COLO829 (cell line): ENCODE data around the gene RHNO1.

ENCODE experiments used
- DNase-seq: peaks from one replicate; pipeline ENCODE4 v3.0.0; 2012; ENCODE audit warnings: low spot score

Gene RHNO1, protein sequence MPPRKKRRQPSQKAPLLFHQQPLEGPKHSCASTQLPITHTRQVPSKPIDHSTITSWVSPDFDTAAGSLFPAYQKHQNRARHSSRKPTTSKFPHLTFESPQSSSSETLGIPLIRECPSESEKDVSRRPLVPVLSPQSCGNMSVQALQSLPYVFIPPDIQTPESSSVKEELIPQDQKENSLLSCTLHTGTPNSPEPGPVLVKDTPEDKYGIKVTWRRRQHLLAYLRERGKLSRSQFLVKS

DNA sequence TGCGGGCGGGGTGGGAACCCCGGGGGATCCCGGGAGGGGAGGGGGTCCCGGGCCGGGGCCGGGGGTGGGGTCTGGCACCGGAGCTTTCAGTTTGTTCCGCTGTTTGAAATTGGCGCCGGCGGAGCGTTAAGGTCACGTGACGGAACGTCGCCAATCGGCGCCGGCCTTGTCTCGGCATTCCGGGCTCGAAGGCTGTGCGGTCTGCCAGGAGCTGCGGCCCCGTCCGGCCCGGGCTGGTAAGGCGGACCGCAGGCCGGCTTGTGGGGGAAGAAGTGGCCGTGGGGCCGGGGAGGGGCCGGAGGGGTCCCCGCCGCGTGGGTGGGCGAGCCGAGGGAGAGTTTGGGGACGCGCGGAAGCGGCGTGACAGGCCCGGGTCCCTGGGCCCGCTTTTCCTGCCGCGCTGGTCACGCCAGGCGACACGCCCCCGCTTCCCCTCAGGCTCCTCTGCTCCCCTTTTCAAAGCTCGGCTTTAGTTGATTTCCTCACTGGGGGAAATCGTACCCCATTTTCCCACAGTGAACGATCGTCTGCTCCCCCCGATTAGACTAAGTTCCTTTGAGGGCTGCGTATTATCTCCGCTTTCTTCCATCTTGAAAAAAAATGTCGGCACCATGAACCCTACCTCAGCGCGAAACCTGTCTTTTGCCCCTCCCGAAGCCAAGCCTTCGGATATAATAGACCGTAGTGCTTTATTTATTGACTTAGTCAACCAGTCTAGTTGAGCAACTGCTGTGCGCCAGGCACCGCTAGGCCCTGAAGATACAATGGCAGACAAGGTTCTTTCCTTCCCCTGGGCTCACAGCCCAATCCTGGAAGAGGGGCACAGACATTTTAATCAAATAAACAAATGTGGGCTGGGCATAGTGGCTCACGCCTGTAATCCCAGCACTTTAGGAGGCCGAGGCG lies at the start of gene RHNO1, which contains the start of gene FOXM1:
RHNO1 (plus strand) TSS at position 177 of the 906 bp plus-strand sequence. CDS start 8,144 bp downstream, outside the sequence.
FOXM1 (minus strand) TSS at position 128 of the 906 bp plus-strand sequence. CDS start 2,696 bp downstream, outside the sequence.
- DNase-seq = peak; percentile 95

DNA sequence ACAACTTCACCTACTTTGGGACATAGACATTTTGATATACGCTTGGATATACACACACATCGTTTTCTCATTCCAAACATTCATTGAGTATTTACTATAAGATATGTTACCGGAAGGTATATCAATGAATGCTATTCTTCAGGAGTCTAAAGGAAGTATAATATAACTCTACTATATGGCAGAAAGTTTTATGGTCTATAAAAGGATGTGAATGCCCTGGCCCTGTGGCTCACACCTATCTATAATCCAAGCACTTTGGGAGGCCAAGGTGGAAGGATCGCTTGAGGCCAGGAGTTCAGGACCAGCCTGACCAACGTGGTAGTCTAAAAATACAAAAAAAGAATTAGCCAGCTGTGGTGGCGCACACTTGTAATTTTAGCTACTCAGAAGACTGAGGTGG lies 47.7 kb upstream of the RHNO1 start:
- no peak for DNase-seq

DNA sequence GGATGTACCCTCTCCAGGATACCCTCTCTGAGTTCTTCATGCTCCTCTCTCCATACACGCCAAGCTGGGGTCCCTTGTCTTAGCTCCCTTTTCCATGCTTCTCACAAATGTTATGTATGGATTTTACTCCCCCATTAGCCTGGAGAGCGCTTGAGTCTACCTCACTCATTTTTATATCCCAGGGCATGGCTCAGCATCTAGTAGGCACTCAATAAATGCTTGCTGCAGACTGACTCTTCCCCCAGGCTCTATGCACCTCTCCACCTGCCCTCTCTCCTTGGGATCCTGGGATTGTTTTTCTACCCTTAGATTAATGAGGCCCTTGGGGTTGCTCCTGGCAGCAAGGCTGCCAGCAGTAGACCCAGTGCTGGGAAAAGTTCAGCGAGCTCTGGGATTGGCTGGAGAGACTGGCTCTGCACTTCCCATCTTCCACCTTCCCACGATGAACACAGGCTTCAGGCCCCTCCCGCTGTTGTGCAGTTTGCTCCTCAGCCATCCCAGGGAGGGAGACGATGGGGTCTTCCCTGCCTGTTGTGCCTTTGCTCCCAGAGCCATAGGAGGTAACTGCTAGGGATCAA lies 44.4 kb upstream of the RHNO1 start:
- no peak for DNase-seq

DNA sequence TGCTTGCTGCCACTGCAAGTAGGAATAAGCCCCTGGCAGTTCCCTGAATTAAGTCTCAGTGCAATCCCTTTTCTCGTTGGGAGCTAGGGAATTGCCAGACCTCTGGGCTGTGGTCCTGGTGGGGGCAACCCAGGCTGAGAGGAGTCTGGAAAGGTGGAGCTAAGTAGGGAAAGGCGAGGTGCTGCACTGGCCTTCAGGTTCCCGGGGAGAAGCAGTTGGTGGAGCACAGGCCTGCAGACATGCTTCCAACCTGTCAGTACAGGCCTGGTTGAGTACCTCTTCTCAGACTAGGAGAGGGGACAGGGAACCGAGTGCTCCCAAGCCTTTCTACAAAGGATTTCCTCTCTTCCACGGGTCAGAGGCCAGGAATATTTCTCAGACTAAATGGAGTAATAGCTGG lies 43.7 kb upstream of the RHNO1 start:
- no peak for DNase-seq

GRCh38 chr12:2833810-2834209 lies 43.2 kb upstream of the RHNO1 start:
- DNase-seq = no peak

DNA sequence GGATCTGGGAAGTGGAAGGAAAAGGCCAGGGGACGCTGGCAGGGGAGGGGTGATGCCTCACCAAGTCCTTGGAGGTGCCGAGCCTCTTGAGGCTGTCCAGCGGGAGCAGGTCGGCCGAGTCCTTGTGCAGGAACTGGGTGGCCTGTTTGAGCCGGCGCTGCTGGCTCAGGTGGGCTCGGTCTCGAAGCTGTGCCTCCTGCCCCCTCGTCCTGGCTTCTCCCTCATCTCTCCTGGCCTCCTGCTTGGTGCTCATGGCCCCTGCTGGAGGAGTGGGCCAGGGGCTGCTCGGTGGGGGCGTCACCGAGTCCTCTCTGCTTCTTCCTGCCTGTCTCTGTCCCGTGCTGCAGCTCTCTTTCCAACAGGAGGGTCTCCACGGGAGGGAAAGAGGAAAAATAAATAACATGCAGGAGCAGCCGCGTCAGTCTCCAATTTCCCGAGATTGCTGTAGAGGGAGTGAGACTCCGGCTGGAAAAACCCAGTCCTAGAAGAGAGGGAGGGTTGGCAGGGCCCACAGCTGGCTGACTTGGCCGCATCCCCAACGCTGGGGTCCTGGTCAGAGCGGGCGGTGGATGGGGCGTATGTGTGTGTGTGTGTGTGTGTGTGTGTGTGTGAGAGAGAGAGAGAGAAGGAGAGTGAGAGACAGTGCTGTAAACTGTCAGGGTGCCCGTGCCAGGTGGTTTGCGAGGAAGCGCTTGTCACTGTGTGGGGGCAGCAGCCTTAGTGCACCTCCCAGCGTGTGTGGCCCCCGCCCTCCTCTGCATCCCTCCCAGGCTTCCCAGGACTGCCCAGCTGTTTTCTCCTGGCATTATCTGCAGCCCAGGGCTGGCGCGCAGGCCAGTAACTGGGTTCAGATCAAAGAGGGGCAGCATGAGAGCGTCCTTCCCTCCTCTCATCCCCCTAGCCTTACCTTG lies 42.2 kb upstream of the RHNO1 start, which contains the start of gene NRIP2:
NRIP2 (minus strand) TSS at position 455 of the 911 bp plus-strand sequence; CDS start at position 403, 52 bp downstream.
- DNase-seq = no peak

DNA sequence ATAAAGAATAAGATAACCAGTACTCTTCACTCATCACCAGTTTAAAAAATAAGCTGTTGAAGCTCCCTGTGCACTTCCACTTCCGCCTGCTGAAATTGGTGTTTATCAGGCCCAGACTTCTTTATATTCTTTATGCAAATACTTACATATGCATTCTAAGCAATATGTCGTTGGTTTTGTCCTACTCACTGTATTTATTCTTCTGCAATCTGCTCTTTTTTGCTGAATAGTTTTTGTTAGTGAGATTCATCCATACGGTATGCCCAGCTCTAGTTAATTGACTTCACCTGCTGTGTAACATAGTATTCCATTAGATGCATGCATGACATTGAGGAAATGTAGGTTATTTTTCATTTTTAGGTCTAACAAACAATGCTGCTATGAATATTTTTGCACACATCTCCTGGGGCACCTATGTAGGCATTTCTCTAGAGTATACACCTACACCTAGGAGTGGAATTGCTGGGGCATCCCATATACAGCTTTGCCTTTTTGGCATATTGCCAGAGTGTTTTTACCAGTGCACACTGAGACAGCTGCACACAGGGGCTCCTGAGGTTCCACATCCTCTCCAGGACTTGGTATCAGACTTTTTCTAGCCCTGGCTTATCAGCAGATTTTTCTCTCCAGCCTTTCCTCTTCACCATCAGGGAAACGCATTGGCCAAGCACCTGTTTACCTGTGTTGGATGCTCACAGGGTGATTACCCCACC lies 41.2 kb upstream of the RHNO1 start:
- no peak for DNase-seq

- no peak for DNase-seq
Measured at GRCh38 chr12:2836574-2836973, 40.4 kb upstream of the RHNO1 start.

- no peak for DNase-seq
Measured at GRCh38 chr12:2841056-2841650, 35.9 kb upstream of the RHNO1 start.

DNA sequence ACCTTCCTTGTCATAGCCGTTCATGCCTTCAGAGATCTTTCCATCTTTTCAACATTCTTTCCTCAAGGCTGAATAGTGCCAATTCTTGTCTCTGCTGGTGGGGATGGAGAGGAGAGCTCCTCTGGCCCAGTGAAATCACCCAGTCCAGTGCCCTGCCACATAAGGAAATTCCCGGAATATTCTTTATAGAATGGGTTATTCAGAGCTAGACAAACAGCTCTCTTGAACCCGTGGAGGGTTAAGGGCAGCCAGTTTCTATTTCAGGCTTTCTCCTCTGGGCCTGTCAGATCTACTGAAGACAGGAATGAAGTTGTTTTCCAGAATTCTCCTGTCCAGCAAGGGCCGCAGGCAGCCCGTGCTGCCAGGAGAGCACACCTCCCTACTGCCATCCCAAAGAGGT lies 34.1 kb upstream of the RHNO1 start:
- peak; percentile 28 for DNase-seq

GRCh38 chr12:2844786-2845185 lies 32.2 kb upstream of the RHNO1 start:
- no peak for DNase-seq

DNA sequence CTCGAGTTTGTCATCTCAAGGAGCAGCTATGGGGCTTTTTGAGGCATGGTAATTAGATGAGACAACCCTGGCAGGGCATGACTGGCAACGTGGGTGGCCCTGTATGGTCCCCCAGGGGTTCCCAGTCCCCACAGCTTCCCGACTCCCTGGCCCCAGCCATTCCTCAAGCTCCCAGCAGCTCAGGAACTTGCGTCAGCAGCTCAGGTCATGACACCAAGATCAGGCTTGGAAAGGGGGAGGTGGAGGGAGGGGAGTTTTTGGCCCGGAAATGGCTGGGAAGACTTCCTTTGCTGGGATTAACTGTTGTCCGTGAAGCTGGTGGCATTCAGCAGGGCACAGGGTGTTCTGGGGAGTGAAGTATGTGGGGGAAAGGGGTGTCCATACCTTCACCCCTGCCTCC lies 31.7 kb upstream of the RHNO1 start:
- no peak for DNase-seq

DNA sequence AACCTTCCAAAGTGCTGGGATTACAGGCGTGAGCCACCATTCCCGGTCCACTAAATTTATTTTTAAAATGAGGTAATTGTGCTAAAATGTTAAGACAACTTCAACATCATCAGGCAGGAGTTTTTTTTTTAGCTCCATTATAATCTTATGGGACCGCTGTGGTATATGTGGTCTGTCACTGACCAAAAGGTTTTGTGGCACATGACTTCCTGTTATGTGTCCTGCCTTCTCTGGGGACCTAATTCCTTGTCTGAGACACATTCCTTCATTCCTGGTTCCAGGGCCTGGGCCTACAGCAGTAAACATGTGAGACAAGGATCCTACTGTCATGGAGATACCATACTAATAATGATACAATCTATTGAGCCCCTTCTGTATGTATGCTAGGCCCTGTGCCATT lies 25.1 kb upstream of the RHNO1 start:
- DNase-seq = no peak

DNA sequence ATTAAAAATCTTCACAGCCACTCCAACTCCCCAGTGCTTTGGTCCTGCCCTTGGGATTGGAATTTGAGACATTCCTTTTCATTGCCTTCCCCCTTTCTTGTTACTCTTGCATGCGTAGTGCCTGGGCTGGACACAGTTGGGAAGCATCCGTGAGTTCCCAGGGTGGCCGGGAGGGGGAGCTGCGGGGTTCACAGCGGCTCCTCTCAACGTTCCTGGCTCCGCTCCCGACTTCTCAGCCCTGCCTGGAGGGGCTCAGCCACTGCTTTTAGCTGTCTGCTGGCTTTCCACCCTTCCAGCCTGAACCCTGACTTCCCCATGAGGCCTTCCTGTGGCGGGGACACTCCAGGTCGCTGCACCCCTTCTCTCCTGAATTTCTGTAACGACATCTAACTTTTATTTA lies 23.4 kb upstream of the RHNO1 start:
- peak; percentile 89 for DNase-seq

GRCh38 chr12:2854669-2855453 lies 22.2 kb upstream of the RHNO1 start:
- no peak for DNase-seq

GRCh38 chr12:2855546-2855945 lies 21.5 kb upstream of the RHNO1 start:
- DNase-seq = no peak

- no peak for DNase-seq
Measured at GRCh38 chr12:2856051-2856450, 21.0 kb upstream of the RHNO1 start.

DNA sequence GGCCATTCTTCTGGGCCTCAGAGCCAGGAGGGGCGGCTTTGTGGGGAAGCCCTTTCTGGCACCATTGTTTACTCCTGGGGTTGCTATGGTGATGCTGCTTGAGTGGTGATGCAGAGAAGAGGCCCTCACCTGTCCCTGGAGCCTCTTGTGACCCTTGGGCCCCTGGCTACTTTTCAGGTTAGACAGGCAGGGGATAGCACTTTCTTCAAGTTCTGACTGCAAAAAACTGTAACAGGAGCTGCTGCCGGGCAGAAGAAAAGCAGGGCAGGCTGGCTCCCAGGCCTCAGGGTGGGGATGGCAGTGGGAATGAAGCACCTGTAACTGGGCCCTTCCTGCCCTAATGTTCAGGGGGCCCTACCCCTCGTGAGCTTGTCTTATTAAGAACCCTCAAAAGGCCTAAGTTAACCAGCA lies 20.0 kb upstream of the RHNO1 start, which contains the start of gene TEX52:
TEX52 (minus strand) TSS at position 19 of the 411 bp plus-strand sequence; CDS start at position 6, 13 bp downstream.
- DNase-seq = no peak

DNA sequence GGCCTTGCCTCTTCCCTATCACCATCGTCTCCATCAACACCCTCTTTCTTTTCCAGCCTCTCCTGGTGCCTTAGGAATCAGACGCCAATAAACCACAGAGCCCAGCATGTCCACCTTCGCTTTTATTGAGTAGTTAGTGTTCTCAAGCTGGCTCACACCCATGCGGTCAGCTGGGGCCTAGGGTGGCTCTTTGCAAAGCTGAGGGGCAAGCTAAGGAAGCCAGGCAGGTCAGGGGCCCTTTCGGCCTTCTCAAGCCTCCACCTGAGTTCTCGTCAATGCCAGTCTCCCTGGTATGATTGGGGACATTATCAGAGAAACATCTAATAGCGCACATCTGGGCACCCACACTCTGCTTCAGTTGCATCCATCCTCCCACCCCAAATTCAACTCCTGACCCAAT lies 19.4 kb upstream of the RHNO1 start:
- DNase-seq = no peak

GRCh38 chr12:2858334-2858733 lies 18.7 kb upstream of the RHNO1 start:
- DNase-seq = no peak
